GM23338 (cell line): ENCODE data around the gene PAQR8. TPM values are rescaled to one million over a fixed set of nuclear protein-coding genes. Genes with fewer than 3 reads are reported as not detected.

Experiments used
- ATAC-seq: fragments of 200-7000 bp; cut with Tn5 transposase; 3 replicates; pipeline ENCODE4 v1.9.1; 2020
- DNase-seq: peaks from one replicate; pipeline ENCODE4 v3.0.0-alpha.2; 2015; ENCODE audit warnings: low spot score
- H2AFZ ChIP-seq: fragments of 200-600 bp; sonication (generic); 2 replicates; pipeline ENCODE4 v1.8.0; 2016; ENCODE audit warnings: antibody characterized with exemption, mild to moderate bottlenecking, moderate library complexity
- H3F3A ChIP-seq: fragments of 200-600 bp; sonication (generic); replicated peaks from 2 replicates; pipeline ENCODE4 v1.8.0; 2017; ENCODE audit warnings: antibody characterized with exemption, mixed run types, low read depth
- H3K27ac ChIP-seq: fragments of 200-600 bp; sonication (generic); 2 replicates; pipeline ENCODE4 v1.6.1; 2016; ENCODE audit warnings: low read depth
- H3K27me3 ChIP-seq: fragments of 200-600 bp; sonication (generic); 2 replicates; pipeline ENCODE4 v1.8.0; 2016; ENCODE audit warnings: mild to moderate bottlenecking, mixed run types, moderate library complexity; ENCODE audit not compliant: insufficient read depth
- H3K36me3 ChIP-seq: fragments of 200-600 bp; sonication (generic); 2 replicates; pipeline ENCODE4 v1.8.0; 2016; ENCODE audit warnings: mild to moderate bottlenecking; ENCODE audit not compliant: insufficient read depth
- H3K4me1 ChIP-seq: fragments of 200-600 bp; sonication (generic); 2 replicates; pipeline ENCODE4 v1.8.0; 2016; ENCODE audit warnings: mild to moderate bottlenecking, moderate library complexity; ENCODE audit not compliant: insufficient read depth
- H3K4me2 ChIP-seq: fragments of 200-600 bp; sonication (generic); 2 replicates; pipeline ENCODE4 v1.7.1; 2017; ENCODE audit warnings: mixed run types
- H3K4me3 ChIP-seq: fragments of 200-600 bp; sonication (generic); 2 replicates; pipeline ENCODE4 v1.6.1; 2016; ENCODE audit warnings: mixed run types
- H3K79me2 ChIP-seq: fragments of 200-600 bp; sonication (generic); replicated peaks from 2 replicates; pipeline ENCODE4 v1.8.0; 2017; ENCODE audit warnings: mild to moderate bottlenecking; ENCODE audit not compliant: insufficient read depth
- H3K9me2 ChIP-seq: fragments of 200-600 bp; sonication (generic); 2 replicates; pipeline ENCODE4 v1.8.0; 2017; ENCODE audit not compliant: insufficient read depth
- H4K20me1 ChIP-seq: fragments of 200-600 bp; sonication (generic); replicated peaks from 2 replicates; pipeline ENCODE4 v1.8.0; 2017; ENCODE audit warnings: mild to moderate bottlenecking; ENCODE audit not compliant: insufficient read depth
- H3K27ac Mint-ChIP-seq: 2 replicates; pipeline ENCODE4 v1.8.0; 2020; ENCODE audit warnings: inconsistent platforms, mild to moderate bottlenecking, moderate library complexity, mixed read lengths
- H3K27me3 Mint-ChIP-seq: 3 replicates; pipeline ENCODE4 v1.8.0; 2022; ENCODE audit warnings: low read depth, mild to moderate bottlenecking, moderate library complexity, mixed read lengths, inconsistent platforms; ENCODE audit not compliant: insufficient read depth, poor library complexity
- H3K36me3 Mint-ChIP-seq: 3 replicates; pipeline ENCODE4 v1.8.0; 2021; ENCODE audit warnings: low read depth, mild to moderate bottlenecking, inconsistent platforms, moderate library complexity, mixed read lengths
- H3K4me1 Mint-ChIP-seq: 3 replicates; pipeline ENCODE4 v1.8.0; 2020; ENCODE audit warnings: mild to moderate bottlenecking, inconsistent platforms, mixed read lengths
- H3K4me3 Mint-ChIP-seq: 3 replicates; pipeline ENCODE4 v1.8.0; 2021; ENCODE audit warnings: moderate library complexity, mild to moderate bottlenecking, inconsistent platforms, mixed read lengths
- H3K9me3 Mint-ChIP-seq: 3 replicates; pipeline ENCODE4 v1.8.0; 2020; ENCODE audit warnings: moderate library complexity, mild to moderate bottlenecking, inconsistent platforms, mixed read lengths
- CREB1 ChIP-seq: fragments of 250-450 bp; sonication (Bioruptor Pico); IDR thresholded peaks from 2 replicates; pipeline ENCODE4 v1.5.0; 2020; ENCODE audit warnings: low read depth, mild to moderate bottlenecking, moderate library complexity
- ETS1 ChIP-seq: IDR thresholded peaks from 2 replicates; pipeline ENCODE4 v1.6.1; 2016; ENCODE audit warnings: antibody characterized with exemption
- EZH2 ChIP-seq: fragments of 200-600 bp; sonication (generic); IDR thresholded peaks from one replicate; pipeline ENCODE4 v1.8.0; 2017; ENCODE audit warnings: antibody characterized with exemption, mild to moderate bottlenecking, low read depth; ENCODE audit not compliant: unreplicated experiment
- EZH2phosphoT487 ChIP-seq: fragments of 200-600 bp; sonication (generic); IDR thresholded peaks from one replicate; pipeline ENCODE4 v1.8.1; 2018; ENCODE audit warnings: antibody characterized with exemption; ENCODE audit not compliant: unreplicated experiment
- JUNB ChIP-seq: IDR thresholded peaks from one replicate; pipeline ENCODE4 v1.6.1; 2016; ENCODE audit warnings: antibody characterized with exemption; ENCODE audit not compliant: unreplicated experiment
- NANOG ChIP-seq: IDR thresholded peaks from 2 replicates; pipeline ENCODE4 v1.6.1; 2016; ENCODE audit warnings: antibody characterized with exemption, borderline replicate concordance
- POLR2AphosphoS5 ChIP-seq: IDR thresholded peaks from 2 replicates; pipeline ENCODE4 v1.6.1; 2016; ENCODE audit warnings: antibody characterized with exemption, low read depth
- STAT1 ChIP-seq: IDR thresholded peaks from one replicate; pipeline ENCODE4 v1.6.1; 2016; ENCODE audit warnings: antibody characterized with exemption; ENCODE audit not compliant: unreplicated experiment
- ZNF114 ChIP-seq: fragments of 250-450 bp; sonication (Bioruptor Pico); IDR thresholded peaks from 2 replicates; pipeline ENCODE4 v1.5.0; 2020; ENCODE audit warnings: mild to moderate bottlenecking, moderate library complexity
- ZNF331 ChIP-seq: fragments of 250-450 bp; sonication (Bioruptor Pico); IDR thresholded peaks from 2 replicates; pipeline ENCODE4 v1.5.0; 2020; ENCODE audit warnings: low read depth, mild to moderate bottlenecking, moderate library complexity
- polyA plus RNA-seq: library from polyadenylated mRNA; unstranded; fragments of >200 nt; fragmentation: Nextera tagmentation; extraction: Ambion mirVana; gene quantifications from 2 replicates; pipeline ENCODE4 v1.2.1, GENCODE V29; 2016
- total RNA-seq: library from RNA; depleted of rRNA; stranded (reverse); fragments of >200 nt; shearing (Covaris generic); gene quantifications from 2 replicates; pipeline ENCODE4 v1.2.3, GENCODE V29; 2014
- TF ChIP-seq, protein P1 (sequence below): IDR thresholded peaks from one replicate; pipeline ENCODE4 v1.6.1; 2018; ENCODE audit warnings: antibody characterized with exemption; ENCODE audit not compliant: unreplicated experiment

The PAQR8 gene
- total and polyA plus RNA-seq, 2 experiments from 2014 or later, result 3.6 to 11.2 TPM

DNA sequence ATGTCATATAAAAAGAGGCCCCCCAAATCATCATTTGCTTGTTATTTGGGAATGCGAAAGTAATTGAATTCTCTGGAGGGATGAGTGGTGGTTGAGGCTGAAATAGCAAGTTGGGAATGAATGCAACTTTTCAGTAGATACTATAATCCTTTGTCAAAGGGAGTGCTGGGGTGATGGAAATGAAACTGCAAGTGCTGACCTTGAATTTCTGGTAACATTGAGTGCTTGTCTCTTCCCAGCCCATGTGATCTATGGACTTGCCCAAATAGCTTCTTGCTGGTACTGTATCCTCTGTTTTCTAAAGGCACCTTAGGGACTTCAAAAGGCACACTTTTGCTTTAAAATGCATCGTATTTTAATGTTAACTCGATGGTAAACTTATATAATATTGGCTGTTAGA is 14.8 kb downstream of the PAQR8 start (continued):
- TF ChIP-seq POLR2AphosphoS5 (no peak), JUNB (no peak), NANOG (no peak), CREB1 (CRISPR knock-in tag) (no peak)
- TF ChIP-seq, protein P1, sequence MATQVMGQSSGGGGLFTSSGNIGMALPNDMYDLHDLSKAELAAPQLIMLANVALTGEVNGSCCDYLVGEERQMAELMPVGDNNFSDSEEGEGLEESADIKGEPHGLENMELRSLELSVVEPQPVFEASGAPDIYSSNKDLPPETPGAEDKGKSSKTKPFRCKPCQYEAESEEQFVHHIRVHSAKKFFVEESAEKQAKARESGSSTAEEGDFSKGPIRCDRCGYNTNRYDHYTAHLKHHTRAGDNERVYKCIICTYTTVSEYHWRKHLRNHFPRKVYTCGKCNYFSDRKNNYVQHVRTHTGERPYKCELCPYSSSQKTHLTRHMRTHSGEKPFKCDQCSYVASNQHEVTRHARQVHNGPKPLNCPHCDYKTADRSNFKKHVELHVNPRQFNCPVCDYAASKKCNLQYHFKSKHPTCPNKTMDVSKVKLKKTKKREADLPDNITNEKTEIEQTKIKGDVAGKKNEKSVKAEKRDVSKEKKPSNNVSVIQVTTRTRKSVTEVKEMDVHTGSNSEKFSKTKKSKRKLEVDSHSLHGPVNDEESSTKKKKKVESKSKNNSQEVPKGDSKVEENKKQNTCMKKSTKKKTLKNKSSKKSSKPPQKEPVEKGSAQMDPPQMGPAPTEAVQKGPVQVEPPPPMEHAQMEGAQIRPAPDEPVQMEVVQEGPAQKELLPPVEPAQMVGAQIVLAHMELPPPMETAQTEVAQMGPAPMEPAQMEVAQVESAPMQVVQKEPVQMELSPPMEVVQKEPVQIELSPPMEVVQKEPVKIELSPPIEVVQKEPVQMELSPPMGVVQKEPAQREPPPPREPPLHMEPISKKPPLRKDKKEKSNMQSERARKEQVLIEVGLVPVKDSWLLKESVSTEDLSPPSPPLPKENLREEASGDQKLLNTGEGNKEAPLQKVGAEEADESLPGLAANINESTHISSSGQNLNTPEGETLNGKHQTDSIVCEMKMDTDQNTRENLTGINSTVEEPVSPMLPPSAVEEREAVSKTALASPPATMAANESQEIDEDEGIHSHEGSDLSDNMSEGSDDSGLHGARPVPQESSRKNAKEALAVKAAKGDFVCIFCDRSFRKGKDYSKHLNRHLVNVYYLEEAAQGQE, result no peak

GRCh38 chr6:52377538-52378221 is 15.7 kb downstream of the PAQR8 start:
- no peak overlapping the region for H3K4me2 ChIP-seq
- H2AFZ ChIP-seq, result no peak overlapping the region
- ATAC-seq (no peak), DNase-seq (no peak)
- H3K36me3 Mint-ChIP-seq, result peaks cover 13% of the 10 kb centered on the region
- H3K9me3 Mint-ChIP-seq, result peaks cover 5% of the 10 kb centered on the region; the same call in 2 of the 3 replicates
- no peaks in the 10 kb centered on the region for H3K27me3 Mint-ChIP-seq
- H3K27ac ChIP-seq, result no peak overlapping the region
- no peaks in the 10 kb centered on the region; the same call in 1 of the 2 replicates for H4K20me1 ChIP-seq
- peaks cover 2% of the 10 kb centered on the region; the same call in 1 of the 3 replicates for H3K4me1 Mint-ChIP-seq
- no peaks in the 10 kb centered on the region; the same call in 1 of the 2 replicates for H3K79me2 ChIP-seq
- no peak overlapping the region for H3K27ac Mint-ChIP-seq
- no peaks in the 10 kb centered on the region for H3K36me3 ChIP-seq
- no peaks in the 10 kb centered on the region for H3K4me1 ChIP-seq
- no peak overlapping the region for H3K4me3 ChIP-seq
- H3K9me2 ChIP-seq, result no peaks in the 10 kb centered on the region
- no peaks in the 10 kb centered on the region for H3K27me3 ChIP-seq
- no peaks in the 10 kb centered on the region for H3F3A ChIP-seq
- H3K4me3 Mint-ChIP-seq, result no peak overlapping the region
- TF ChIP-seq STAT1, result no peak
- TF ChIP-seq ZNF331 (CRISPR knock-in tag), result no peak
- TF ChIP-seq CREB1 (CRISPR knock-in tag), result no peak
- no peak for TF ChIP-seq EZH2phosphoT487
- TF ChIP-seq NANOG, result no peak
- no peak for TF ChIP-seq ETS1
- no peak for TF ChIP-seq POLR2AphosphoS5
- TF ChIP-seq, protein P1, result no peak
- no peak for TF ChIP-seq ZNF114 (CRISPR knock-in tag)
- no peak for TF ChIP-seq EZH2
